Stromal cell of bone marrow (primary cell): ENCODE results near the gene MYO10.
"Not testable (repeated sequence)": the region's sequence is repeated elsewhere in the genome, so short reads cannot be mapped to it uniquely, and the experiment has no call there.

Experiments
- DNase-seq: peaks from one replicate; pipeline ENCODE4 v3.0.0-alpha.2; 2012; ENCODE audit warnings: low read depth

Gene MYO10

DNA sequence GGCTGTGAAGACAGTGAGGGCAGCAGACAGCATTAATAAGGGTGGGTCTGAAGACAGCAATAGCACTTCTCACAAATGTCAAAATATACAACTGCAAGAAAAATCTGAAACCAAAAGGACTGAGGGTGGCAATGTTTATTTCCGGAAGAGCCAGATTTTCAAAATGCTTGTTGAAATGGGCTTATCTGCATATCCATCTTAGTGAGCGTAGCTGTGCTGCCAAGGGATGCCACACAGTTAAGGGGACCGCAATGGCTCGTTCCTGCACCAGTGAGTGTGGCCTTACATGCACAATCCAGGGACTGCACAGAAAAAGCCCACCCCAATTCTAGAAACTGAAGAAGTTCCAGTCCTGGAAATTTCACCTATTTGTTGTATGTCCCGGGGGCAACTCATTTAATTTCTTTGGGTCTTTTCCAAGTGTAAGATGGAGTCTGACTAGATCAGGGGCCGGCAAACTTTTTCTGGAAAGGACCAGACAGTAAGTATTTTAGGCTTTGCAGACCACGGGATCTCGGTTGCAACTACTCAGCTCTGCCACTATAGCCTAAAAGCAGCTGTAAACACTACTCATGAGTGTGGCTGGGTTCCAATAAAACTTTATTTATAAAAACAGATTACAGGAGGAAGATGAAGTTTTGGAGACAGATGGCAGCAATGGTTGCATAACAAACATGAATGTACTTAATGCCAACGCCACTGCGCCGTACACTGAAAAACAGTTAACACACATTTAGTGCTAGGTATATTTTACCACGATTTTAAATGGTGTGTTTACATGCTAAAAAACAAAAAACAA lies 154.1 kb downstream of the MYO10 start:
- no peak for DNase-seq

DNA sequence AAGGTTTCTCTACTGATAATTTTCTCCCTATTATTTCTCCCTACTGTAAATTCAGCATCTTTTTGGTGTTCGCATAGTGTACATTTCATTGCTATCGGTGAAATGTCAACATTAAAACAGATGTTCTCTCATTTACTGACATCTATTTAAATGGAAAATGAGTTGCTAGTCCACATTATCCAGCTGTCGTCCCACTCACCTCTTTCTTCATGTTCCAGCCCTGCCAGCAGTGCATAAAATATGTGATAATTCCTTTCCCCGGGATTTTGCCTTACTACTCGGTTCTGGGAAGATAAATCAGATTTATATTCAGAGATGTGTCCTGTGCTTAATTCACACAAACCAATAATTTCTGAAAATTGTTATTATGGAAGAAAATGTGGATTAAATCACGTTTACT lies 155.8 kb downstream of the MYO10 start:
- no peak for DNase-seq

DNA sequence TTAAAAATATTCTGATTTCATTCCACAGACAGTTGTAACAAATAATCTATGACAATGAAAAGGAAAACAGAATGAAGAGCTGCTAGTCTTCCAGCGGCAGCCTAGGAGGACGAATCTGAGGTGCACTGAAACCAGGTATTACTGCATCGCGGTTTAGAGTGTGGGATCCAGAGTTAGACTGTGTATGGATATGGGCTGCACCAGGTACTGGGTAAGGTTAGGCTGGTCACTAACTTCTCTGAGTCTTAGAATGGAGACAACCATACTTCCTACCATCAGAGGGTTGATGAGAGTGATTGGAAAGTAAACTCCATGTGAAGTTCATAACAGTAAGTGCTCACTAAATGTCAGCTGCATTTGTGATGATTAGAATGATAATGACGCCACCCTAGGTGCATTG lies 158.7 kb downstream of the MYO10 start:
- no peak for DNase-seq

DNA sequence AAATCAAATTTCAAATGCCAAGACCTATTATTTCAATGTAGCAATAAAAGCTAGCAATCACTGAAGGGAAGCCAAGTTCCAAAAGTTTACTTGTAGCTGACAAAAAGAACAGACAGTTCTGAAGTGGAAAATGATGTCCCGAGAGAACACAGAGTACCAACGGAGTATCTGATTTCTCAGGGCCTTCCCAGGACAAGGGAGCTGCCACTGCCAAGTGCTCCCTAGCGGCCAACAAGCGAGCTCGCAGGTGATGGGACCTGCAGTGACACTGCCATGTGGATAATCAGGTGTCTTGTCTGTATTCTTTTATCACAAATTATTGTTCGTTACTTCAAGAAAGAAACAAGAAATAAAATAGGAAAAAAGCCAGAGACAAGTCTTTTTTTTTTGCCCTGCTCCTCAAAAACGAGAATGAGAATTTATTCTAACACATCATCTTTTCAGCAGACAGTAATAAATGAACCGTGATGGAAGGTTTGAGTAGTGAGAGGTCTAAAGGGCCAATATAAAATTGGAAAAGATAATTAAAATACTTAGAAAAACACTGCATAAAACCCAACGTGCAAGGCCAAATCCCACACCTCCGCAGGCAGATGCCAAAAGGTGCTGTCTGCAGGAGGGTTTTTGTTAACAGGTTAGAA lies 159.4 kb downstream of the MYO10 start:
- no peak for DNase-seq

DNA sequence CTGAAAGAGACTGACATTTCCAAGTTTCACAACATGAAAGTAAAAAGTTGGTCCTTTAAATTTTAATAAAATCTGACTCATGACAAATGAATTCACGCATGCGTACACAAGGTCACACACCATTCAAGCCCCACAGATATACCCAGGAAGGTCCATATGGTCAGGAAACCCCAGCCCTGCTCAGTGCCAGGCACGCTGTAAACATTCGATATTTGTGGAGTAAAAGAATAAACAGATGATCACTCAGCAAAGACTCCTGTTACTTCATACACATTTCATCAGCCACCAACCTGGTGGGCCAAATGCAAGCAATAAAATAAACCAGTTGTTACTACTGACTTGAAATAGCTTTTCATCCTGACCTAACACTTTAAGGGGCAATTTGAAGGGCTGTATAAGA lies 161.3 kb downstream of the MYO10 start:
- DNase-seq = no peak

DNA sequence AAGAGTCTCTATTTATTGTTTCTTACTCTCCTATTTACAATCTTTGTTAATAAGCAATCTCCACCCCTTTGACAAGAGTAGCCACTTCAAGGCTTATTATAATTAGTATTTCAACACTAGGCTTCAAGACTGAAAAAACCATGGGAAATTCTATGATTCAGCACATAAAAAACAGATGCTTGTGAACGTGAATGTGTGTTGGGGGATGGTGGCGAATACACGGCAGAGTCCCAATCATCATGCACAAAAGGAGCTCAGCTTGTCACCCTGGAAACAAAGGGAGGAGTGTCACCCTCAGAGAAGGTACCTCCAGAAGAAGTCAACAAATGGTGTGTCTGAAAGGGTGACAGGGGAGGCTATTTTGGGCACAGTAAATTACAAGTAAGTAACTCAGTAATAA lies 162.1 kb downstream of the MYO10 start:
- DNase-seq = no peak

- DNase-seq = no peak
Observed at GRCh38 chr5:16772556-16772955, 163.5 kb downstream of the MYO10 start.

DNA sequence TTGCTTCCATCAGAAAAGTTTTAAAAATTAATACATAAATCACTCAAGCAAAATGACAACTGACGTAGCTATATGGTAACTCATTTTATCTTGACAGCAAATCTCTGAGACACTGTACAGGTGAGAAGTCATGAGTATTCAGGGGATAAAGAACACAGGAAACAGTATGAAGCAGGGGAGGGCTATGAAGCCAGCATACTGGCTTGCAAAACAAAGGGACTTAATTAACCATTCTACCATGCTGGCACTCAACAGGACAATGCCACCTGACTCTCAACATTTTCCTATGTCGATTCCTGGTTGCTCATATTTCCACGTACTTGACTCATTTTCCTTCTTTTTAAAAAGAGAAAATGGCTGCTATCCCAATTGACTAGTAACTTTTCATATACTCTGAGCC lies 167.9 kb downstream of the MYO10 start:
- DNase-seq = no peak

DNA sequence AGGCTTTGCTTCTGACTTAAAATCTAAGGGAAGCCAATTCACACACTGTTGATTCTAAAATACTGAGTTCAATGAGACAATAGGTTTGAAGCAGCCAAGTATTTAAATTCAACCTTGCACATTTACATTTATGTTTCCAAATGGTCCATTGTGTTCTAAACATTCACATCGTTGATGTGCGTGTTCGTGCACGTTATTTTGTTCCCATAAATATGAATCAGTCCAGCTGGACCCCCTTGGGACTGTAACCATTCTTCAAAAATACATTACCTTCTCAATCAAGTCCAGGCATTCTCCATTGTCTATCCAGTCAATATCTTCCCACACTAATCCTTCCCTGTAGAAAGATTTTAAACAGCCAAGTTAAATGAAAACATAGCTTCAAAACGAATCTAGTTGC lies 172.9 kb downstream of the MYO10 start:
- no peak for DNase-seq

DNA sequence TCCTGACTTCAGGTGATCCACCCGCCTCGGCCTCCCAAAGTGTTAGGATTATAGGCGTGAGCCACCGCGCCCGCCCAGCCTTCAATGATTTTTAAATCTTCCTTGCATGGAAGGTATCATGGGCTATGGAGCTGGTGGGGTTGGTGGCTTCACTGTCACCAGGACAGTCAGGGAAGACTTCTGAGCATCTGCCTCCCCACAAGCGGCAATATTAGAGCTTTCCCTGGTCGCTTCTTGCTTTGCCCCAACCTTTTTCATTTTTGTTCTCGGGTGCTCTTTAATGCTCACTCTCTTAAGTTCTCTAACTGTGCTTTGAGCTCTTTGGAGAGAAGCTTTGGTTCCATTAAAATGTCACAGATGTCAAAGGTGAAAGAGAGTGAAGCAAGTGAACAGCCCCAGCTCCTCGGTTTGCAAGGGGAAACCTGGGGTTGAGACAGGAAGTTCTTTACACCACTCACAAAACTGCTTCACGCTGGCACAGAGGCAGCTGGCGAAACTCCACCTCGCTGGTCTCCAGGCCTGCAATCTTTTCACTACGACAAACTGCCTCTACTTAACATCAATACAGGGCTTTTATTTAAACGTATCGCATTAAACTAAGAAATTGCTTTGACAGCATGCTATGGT lies 176.8 kb downstream of the MYO10 start:
- DNase-seq = no peak

DNA sequence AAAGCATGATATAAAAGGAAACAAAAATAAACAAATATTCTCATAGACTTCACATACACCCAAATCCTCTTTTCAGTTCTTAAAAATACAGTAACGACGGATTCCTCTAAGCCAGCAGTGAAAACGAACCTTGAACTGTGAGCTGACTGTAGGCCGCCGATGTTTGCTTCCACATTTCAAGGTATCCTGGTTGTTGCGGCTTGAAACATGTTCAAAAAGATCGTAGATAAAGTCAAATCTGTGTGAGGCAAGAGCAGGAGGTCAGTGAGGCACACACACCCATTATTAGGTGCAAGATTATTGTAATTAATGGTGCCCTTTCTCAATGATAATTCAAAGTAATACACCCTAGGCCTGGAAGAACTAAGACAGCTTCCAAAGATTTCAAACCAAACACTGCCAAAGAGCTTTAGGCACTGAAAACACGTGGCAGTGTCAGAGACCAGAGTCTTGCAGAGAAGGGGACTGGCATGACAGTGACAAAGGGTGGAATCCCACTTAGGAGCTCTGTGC lies 178.0 kb downstream of the MYO10 start:
- no peak for DNase-seq

DNA sequence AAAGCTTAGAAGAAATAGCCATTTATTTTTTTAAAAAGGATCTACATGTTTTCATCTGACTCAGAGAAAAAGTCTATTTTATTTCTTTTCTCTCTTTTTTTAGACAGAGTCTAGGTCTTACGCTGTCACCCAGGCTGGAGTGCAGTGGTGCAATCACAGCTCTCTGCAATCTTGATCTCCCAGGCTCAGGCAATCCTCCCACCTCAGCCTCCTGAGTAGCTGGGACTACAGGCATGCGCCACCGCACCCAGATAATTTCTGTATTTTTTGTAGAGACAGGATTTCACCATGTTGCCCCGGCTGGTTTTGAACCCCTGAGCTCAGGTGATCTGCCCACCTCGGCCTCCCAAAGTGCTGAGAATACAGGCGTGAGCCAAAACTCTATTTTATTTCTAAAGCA lies 178.5 kb downstream of the MYO10 start:
- not testable (repeated sequence) for DNase-seq

- no peak for DNase-seq
Observed at GRCh38 chr5:16757146-16757545, 178.9 kb downstream of the MYO10 start.

GRCh38 chr5:16756692-16757091 lies 179.4 kb downstream of the MYO10 start:
- no peak for DNase-seq

- no peak for DNase-seq
Observed at GRCh38 chr5:16755641-16756040, 180.4 kb downstream of the MYO10 start.

- DNase-seq = no peak
Observed at GRCh38 chr5:16754601-16755000, 181.5 kb downstream of the MYO10 start.

GRCh38 chr5:16754086-16754485 lies 182.0 kb downstream of the MYO10 start:
- no peak for DNase-seq

DNA sequence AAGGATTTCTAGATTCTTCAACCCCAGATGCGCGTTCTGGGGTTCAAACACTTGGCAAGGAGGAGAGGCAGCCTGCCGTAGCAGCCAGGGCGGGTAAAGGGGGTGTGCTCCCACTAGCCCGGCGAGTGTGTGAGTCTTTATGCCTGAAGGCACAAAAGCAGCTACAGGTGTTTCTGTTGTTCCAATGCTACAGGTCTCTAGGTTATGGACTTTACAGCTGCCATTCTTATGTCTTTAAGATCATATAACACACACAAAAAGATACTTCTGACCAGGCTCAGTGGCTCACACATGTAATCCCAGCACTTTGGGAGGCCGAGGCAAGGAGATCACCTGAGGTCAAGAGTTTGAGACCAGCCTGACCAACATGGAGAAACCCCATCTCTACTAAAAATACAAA lies 185.6 kb downstream of the MYO10 start:
- no peak for DNase-seq

- DNase-seq = no peak
Observed at GRCh38 chr5:16749626-16750025, 186.5 kb downstream of the MYO10 start.

GRCh38 chr5:16744164-16744880 lies 191.8 kb downstream of the MYO10 start:
- no peak for DNase-seq

DNA sequence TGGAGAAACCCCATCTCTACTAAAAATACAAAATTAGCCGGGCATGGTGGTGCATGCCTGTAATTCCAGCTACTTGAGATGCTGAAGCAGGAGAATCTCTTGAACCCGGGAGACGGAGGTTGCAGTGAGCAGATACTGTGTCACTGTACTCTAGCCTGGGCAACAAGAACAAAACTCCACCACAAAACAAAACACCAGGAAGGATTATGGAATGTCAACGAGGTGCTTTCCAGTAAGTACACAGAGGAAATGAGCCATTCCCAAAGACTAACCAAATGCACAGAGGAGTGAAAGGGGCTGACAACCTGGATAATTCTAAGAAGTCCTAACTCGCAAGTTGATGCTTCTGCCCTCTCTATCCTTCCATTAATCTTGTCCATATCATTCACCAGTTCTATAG lies 193.2 kb downstream of the MYO10 start:
- DNase-seq = no peak

GRCh38 chr5:16740811-16741392 lies 195.2 kb downstream of the MYO10 start:
- DNase-seq = no peak
